T-helper 1 cell (primary cell): ENCODE results near the gene KCNH8.
A peak's percentile ranks its signal among the peaks of the same experiment; 100 is the strongest.

ENCODE experiments used
- DNase-seq, 5 donors: peaks; one replicate each; pipeline ENCODE4 v3.0.0-alpha.2; 2012 to 2020
- total RNA-seq, 4 donors: gene quantifications; one replicate each; lab custom pipeline; 2026; lab: John Stamatoyannopoulos, UW

Gene KCNH8
- total RNA-seq, result 0 to 0.30 (median 0.12) reads per million in 4 donors

- peak in 1 of 5 donors; percentile 4 for DNase-seq
Observed at GRCh38 chr3:19147905-19148767, at the start of gene KCNH8. TSS of gene KCNH8 (plus strand) at chr3:19148510. CDS start at chr3:19148720, 210 bp downstream.

- DNase-seq, result peak in 1 of 5 donors; percentile 14
Observed at GRCh38 chr3:19102654-19103290, 45.5 kb upstream of the KCNH8 start.

- no peak for DNase-seq
Observed at GRCh38 chr3:19103510-19103909, 44.8 kb upstream of the KCNH8 start.

GRCh38 chr3:19104459-19104858 lies 43.9 kb upstream of the KCNH8 start:
- no peak for DNase-seq

- no peak for DNase-seq
Observed at GRCh38 chr3:19105826-19106225, 42.5 kb upstream of the KCNH8 start.

- DNase-seq, result no peak
Observed at GRCh38 chr3:19106307-19106706, 42.0 kb upstream of the KCNH8 start.

- no peak for DNase-seq
Observed at GRCh38 chr3:19107719-19108118, 40.6 kb upstream of the KCNH8 start.

GRCh38 chr3:19110335-19110895 lies 37.9 kb upstream of the KCNH8 start:
- DNase-seq, result no peak

- no peak for DNase-seq
Observed at GRCh38 chr3:19114461-19114860, 33.8 kb upstream of the KCNH8 start.

- no peak for DNase-seq
Observed at GRCh38 chr3:19116239-19116638, 32.1 kb upstream of the KCNH8 start.

GRCh38 chr3:19124752-19125151 lies 23.6 kb upstream of the KCNH8 start:
- no peak for DNase-seq

- DNase-seq, result no peak
Observed at GRCh38 chr3:19139863-19140262, 8.4 kb upstream of the KCNH8 start.

GRCh38 chr3:19146685-19147650 lies 1.3 kb upstream of the KCNH8 start:
- DNase-seq, result peak; percentile 19 to 53 (median 41)

- no peak for DNase-seq
Observed at GRCh38 chr3:19148768-19149091, 420 bp downstream of the KCNH8 start.

- peak in 1 of 5 donors; percentile 20 for DNase-seq
Observed at GRCh38 chr3:19149368-19149767, 1.1 kb downstream of the KCNH8 start.

GRCh38 chr3:19151171-19151570 lies 2.9 kb downstream of the KCNH8 start:
- DNase-seq, result no peak

GRCh38 chr3:19154693-19155250 lies 6.5 kb downstream of the KCNH8 start:
- no peak for DNase-seq

- no peak for DNase-seq
Observed at GRCh38 chr3:19155375-19155774, 7.1 kb downstream of the KCNH8 start.

- DNase-seq, result no peak
Observed at GRCh38 chr3:19159966-19160635, 11.8 kb downstream of the KCNH8 start.

GRCh38 chr3:19165654-19166053 lies 17.3 kb downstream of the KCNH8 start:
- DNase-seq, result no peak

GRCh38 chr3:19171794-19172193 lies 23.5 kb downstream of the KCNH8 start:
- DNase-seq, result no peak

GRCh38 chr3:19173945-19174344 lies 25.6 kb downstream of the KCNH8 start:
- DNase-seq, result no peak
